SH-SY5Y (cell line): Measurements from ENCODE around the gene POR.

Source experiments
- GATA2 ChIP-seq: IDR thresholded peaks from 2 replicates; pipeline ENCODE4 v1.6.1; 2011; ENCODE audit warnings: mild to moderate bottlenecking, low read depth, low read length
- GATA3 ChIP-seq: IDR thresholded peaks from 2 replicates; pipeline ENCODE4 v1.6.1; 2011; ENCODE audit warnings: low read depth, mild to moderate bottlenecking, low read length, moderate library complexity

GRCh38 chr7:76031964-76032363, 117.0 kb downstream of the POR start:
- TF ChIP-seq GATA3 (no peak), GATA2 (no peak)
